ENCODE data around the gene PDIA6. TPM values are rescaled to one million over a fixed set of nuclear protein-coding genes. Genes with fewer than 3 reads are reported as not detected.

Gene PDIA6
- total RNA-seq, 2 experiments from 2014 or later: 146 to 150 TPM

DNA sequence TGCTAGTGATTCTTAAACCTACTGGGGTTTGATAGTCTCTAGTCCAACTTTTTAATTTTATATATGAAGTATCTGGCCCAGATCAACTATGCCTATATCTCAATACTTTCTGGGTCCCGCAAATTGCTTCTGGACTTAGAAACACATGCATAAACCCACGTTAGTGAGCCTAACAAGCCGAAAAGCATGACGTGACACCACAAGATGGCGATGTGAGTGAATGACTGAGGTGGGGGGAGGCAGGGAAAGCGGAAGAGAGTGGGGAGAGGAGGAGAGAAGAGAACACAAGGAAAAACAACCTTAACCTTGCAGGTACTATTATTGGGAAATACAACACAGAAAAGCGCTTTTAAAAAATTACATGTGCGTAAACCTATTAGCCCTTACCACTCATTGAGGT lies 13.8 kb downstream of the PDIA6 start:
- ChIA-PET CTCF (no interaction called here), POLR2A (interaction anchor here (1.4 kb wide), 1 partner anchor 13 kb away, joined by 6 read pairs; no protein-coding TSS in a partner anchor)
- TF ChIP-seq, protein P1, sequence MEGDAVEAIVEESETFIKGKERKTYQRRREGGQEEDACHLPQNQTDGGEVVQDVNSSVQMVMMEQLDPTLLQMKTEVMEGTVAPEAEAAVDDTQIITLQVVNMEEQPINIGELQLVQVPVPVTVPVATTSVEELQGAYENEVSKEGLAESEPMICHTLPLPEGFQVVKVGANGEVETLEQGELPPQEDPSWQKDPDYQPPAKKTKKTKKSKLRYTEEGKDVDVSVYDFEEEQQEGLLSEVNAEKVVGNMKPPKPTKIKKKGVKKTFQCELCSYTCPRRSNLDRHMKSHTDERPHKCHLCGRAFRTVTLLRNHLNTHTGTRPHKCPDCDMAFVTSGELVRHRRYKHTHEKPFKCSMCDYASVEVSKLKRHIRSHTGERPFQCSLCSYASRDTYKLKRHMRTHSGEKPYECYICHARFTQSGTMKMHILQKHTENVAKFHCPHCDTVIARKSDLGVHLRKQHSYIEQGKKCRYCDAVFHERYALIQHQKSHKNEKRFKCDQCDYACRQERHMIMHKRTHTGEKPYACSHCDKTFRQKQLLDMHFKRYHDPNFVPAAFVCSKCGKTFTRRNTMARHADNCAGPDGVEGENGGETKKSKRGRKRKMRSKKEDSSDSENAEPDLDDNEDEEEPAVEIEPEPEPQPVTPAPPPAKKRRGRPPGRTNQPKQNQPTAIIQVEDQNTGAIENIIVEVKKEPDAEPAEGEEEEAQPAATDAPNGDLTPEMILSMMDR (IDR thresholded peaks at IDR 0.05): no peak
- no peaks in the 10 kb centered on the region for H3K9me3 Mint-ChIP-seq
- H3K4me3 Mint-ChIP-seq: no peak overlapping the region
- no peak overlapping the region for H3K27ac Mint-ChIP-seq
- no peaks in the 10 kb centered on the region for H3K27me3 Mint-ChIP-seq
- ATAC-seq: no peak
- peaks cover 52% of the 10 kb centered on the region for H3K36me3 Mint-ChIP-seq (ENCODE audit: low read depth)
- intact Hi-C loops (cut with micrococcal nuclease): no loop called here
- peaks cover 10% of the 10 kb centered on the region for H3K4me1 Mint-ChIP-seq (ENCODE audit: low read depth)
- no peak for DNase-seq

DNA sequence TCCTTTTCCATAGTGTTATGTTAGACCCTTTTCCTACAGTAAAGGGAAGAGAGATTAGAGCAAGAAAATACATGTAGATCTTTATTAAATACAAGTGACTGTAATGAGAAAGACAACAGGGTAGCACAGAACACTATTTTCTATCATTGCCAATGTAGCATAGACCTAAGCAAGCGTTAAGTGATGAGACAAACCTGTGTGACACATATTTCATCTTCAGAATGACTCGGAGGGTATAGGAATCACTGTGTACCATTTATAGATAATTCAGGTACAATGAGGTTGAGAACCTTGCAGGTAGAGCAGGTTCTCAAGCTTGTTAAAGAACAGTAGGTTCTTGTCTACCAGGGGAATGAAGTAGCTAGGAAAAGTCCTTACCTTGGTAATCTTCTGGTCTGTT lies 15.9 kb downstream of the PDIA6 start:
- intact Hi-C loops (cut with micrococcal nuclease): no loop called here
- ChIA-PET CTCF (no interaction called here), POLR2A (interaction anchor here (0.7 kb wide), 1 partner anchor 15 kb away, joined by 3 read pairs; no protein-coding TSS in a partner anchor)
- Mint-ChIP-seq H3K4me1 (ENCODE audit: low read depth) (peaks cover 14% of the 10 kb centered on the region), H3K9me3 (no peaks in the 10 kb centered on the region), H3K27me3 (no peaks in the 10 kb centered on the region), H3K27ac (no peak overlapping the region), H3K36me3 (ENCODE audit: low read depth) (peaks cover 62% of the 10 kb centered on the region), H3K4me3 (no peak overlapping the region)
- ATAC-seq (no peak), DNase-seq (no peak)
- TF ChIP-seq, protein P1 (IDR thresholded peaks at IDR 0.05): no peak

DNA sequence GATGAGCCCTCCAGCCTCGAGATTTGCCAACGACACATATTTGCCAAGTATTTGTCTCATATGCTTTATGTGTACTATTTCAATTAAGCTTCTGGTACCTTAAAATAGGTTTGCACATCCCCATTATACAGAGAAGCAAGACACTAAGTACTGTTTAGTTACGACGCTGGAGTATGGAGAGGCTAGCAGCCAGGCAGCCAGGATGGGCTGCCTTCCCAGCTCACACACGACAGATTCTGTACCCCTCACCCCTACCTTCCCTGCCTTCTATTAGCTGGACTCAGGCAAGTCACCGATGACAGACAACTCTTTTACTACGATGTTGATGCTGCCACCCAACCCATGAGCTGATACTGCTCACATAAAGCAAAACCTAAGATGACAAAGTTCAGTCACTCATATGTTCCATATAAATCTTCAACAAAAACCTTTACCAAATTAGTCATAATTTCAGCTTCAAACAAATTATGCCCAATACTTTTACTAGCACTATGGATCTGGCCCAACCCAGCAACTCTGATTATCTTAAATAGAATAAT lies 17.0 kb downstream of the PDIA6 start:
- H3K9me3 Mint-ChIP-seq: no peaks in the 10 kb centered on the region
- ATAC-seq: peak; percentile 39
- no peaks in the 10 kb centered on the region for H3K27me3 Mint-ChIP-seq
- no peak overlapping the region for H3K27ac Mint-ChIP-seq
- intact Hi-C loops (cut with micrococcal nuclease): no loop called here
- no peak for DNase-seq
- CTCF ChIA-PET: interaction anchor here (0.7 kb wide), 1 partner anchor 17 kb away, joined by 3 read pairs; the partner anchor contains the start of gene PDIA6
- no peak overlapping the region for H3K4me3 Mint-ChIP-seq
- TF ChIP-seq, protein P1 (IDR thresholded peaks at IDR 0.05): no peak
- peaks cover 21% of the 10 kb centered on the region for H3K4me1 Mint-ChIP-seq (ENCODE audit: low read depth)
- POLR2A ChIA-PET: interaction anchor here (0.7 to 1.1 kb wide), 2 partner anchors 14 kb away, joined by 3 read pairs; no protein-coding TSS in a partner anchor
- H3K36me3 Mint-ChIP-seq (ENCODE audit: low read depth): peaks cover 67% of the 10 kb centered on the region

DNA sequence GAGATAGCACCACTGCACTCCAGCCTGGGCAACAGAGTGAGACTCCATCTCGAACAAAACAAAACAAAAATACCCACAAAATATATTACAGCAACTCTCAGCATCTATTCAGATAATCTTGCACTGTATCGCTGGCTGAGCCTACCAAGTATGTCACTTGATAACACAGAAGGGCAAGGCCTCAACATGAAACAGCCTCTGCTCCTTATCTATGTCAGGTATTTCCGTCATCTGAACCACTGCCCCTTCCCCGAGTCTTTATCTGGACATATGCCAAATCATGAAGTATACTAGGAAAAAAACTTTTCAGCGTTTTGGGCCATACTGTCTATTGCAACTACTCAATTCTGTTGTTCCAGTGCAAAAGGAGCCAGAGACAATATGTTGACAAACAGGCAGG lies 17.7 kb downstream of the PDIA6 start:
- TF ChIP-seq, protein P1 (IDR thresholded peaks at IDR 0.05): no peak
- H3K4me3 Mint-ChIP-seq: no peak overlapping the region
- no peaks in the 10 kb centered on the region for H3K9me3 Mint-ChIP-seq
- peaks cover 71% of the 10 kb centered on the region for H3K36me3 Mint-ChIP-seq (ENCODE audit: low read depth)
- POLR2A ChIA-PET: interaction anchor here (0.7 kb wide), 1 partner anchor 15 kb away, joined by 3 read pairs; no protein-coding TSS in a partner anchor
- intact Hi-C loops (cut with micrococcal nuclease): no loop called here
- H3K27ac Mint-ChIP-seq: no peak overlapping the region
- peaks cover 26% of the 10 kb centered on the region for H3K4me1 Mint-ChIP-seq (ENCODE audit: low read depth)
- no peak for ATAC-seq
- no peak for DNase-seq
- no peaks in the 10 kb centered on the region for H3K27me3 Mint-ChIP-seq
- CTCF ChIA-PET: interaction anchor here (0.7 kb wide), 1 partner anchor 18 kb away, joined by 3 read pairs; the partner anchor contains the start of gene PDIA6

DNA sequence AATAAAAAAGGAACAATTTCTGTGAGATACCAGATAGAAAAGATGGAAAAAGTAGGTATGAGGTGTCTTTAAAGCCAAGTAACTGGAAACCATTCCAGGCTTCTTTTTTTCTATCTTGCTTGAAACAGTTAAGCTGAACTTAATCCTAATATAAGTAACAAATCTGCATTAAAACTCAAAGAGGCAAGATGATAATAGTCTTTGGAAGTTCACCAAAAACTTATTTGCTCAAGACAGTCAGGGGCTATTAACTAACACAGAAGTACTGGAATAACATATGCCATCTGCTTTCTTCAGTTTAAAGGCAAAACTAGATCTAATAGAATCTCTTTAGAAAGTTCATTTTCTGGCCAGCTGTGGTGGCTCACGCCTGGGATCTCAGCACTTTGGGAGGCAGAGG lies 18.8 kb downstream of the PDIA6 start:
- no peaks in the 10 kb centered on the region for H3K9me3 Mint-ChIP-seq
- no peak overlapping the region for H3K27ac Mint-ChIP-seq
- ChIA-PET CTCF (no interaction called here), POLR2A (interaction anchor here (1.2 kb wide), 1 partner anchor 18 kb away, joined by 3 read pairs; no protein-coding TSS in a partner anchor)
- H3K27me3 Mint-ChIP-seq: no peaks in the 10 kb centered on the region
- intact Hi-C loops (cut with micrococcal nuclease): no loop called here
- no peak for ATAC-seq
- H3K4me3 Mint-ChIP-seq: no peak overlapping the region
- peaks cover 26% of the 10 kb centered on the region for H3K4me1 Mint-ChIP-seq (ENCODE audit: low read depth)
- TF ChIP-seq, protein P1 (IDR thresholded peaks at IDR 0.05): no peak
- H3K36me3 Mint-ChIP-seq (ENCODE audit: low read depth): peaks cover 73% of the 10 kb centered on the region
- DNase-seq: no peak
